Ishikawa (cell line): ENCODE measurements around the gene HLCS.

Experiments used
- NFIC ChIP-seq: IDR thresholded peaks from 2 replicates; pipeline ENCODE4 v1.6.1; 2012
- TEAD4 ChIP-seq: IDR thresholded peaks from 2 replicates; pipeline ENCODE4 v1.6.1; 2012

GRCh38 chr21:36877741-36878140 is 88.7 kb downstream of the HLCS start:
- TF ChIP-seq NFIC = no peak
- no peak for TF ChIP-seq TEAD4
